ENCODE data around the gene CHRD. TPM values are rescaled to one million over a fixed set of nuclear protein-coding genes. Genes with fewer than 3 reads are reported as not detected.

The CHRD gene
- total and polyA plus RNA-seq, 9 of the 15 experiments (the other 6 are each of a cell fraction or from before 2014, with no cell fraction given): 0.11 to 1.3 (median 0.59) TPM; not detected in 3

DNA sequence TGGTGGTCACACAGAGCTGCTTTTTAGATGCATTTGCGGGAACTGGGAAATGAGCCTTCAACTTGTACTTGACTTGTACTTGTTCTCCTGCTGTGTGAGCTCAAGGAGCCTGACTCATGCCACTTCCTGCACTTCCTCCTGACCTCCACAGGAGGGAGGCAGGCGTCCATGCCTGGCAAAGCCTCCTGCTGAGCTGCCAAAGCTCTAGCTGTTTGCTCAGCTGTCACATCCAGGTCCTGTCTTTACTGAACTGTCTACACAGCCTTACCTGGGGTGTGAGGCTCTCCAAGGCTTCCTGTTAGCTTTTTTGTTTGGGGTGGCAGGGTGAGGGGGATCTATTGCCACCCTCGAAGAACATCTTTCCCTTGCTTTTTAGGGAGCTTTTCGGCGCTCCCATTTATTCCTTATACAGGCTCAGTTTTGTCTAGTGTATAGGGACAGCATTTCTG is 8.3 kb upstream of the CHRD start:
- Histone ChIP-seq H3K9me3 (replicated peaks; ENCODE audit: control insufficient read depth, insufficient read depth, low read depth, low read length) (no peaks in the 10 kb centered on the region), H3K27ac (ENCODE audit: extremely low read depth, low read depth, low read length) (no peak overlapping the region), H3K9me1 (ENCODE audit: control insufficient read depth, insufficient read depth, low read length) (no peaks in the 10 kb centered on the region), H3K9ac (ENCODE audit: insufficient read depth in 1 of 2, low read depth in 2 of 2, low read length in 2 of 2) (no peak overlapping the region), H3K4me1 (replicated peaks in 1 of 2; ENCODE audit: control insufficient read depth in 2 of 2, insufficient read depth in 2 of 2, low read length in 2 of 2) (no peaks in the 10 kb centered on the region), H3K79me2 (ENCODE audit: control insufficient read depth, insufficient read depth, low read length) (no peaks in the 10 kb centered on the region), H4K20me1 (replicated peaks; ENCODE audit: control insufficient read depth, insufficient read depth, low read length) (0 out of 2 replicates have a peak, but pooled peaks cover 7% of the 10 kb centered on the region), H3K27me3 (ENCODE audit: control insufficient read depth in 2 of 2, insufficient read depth in 2 of 2, low read length in 2 of 2) (peaks cover 2 to 4% of the 10 kb centered on the region in 2 experiments; a peak in 3 of 5 replicates), H3K4me2 (ENCODE audit: insufficient read depth, low read length) (no peak overlapping the region), H3K36me3 (ENCODE audit: control insufficient read depth, insufficient read depth, low read length) (peaks cover 33% of the 10 kb centered on the region), H2AFZ (ENCODE audit: low read depth, low read length) (no peak overlapping the region), H3K4me3 (no peak overlapping the region)
- intact Hi-C loops (cut with micrococcal nuclease) (loop anchor here (1.0 to 10.0 kb wide), 5 partner anchors 45 to 403 kb away; no protein-coding TSS in a partner anchor), in situ Hi-C loops (cut with MboI) (loop anchor here (5.0 kb wide), 2 partner anchors 46 to 96 kb away; no protein-coding TSS in a partner anchor)
- 51% methylated on average over 5 of the region's 5 CpGs for WGBS (ENCODE audit: insufficient coverage, low coverage, missing lambda C conversion rate)
- no TSS peak for BruUV-seq (replicated peaks)
- CTCF ChIA-PET (ENCODE audit: low intra/inter-chr PET ratio): interaction anchor here (0.6 to 2.2 kb wide), 6 partner anchors 97 to 177 kb away, joined by 3 to 26 read pairs (median 6); no protein-coding TSS in a partner anchor
- POLR2A ChIA-PET: interaction anchor here (0.6 to 4.1 kb wide), 19 partner anchors 9 to 532 kb away, joined by 3 to 35 read pairs (median 3); no protein-coding TSS in a partner anchor
- peak; percentile 98 for FAIRE-seq
- DNase-seq (ENCODE audit: extremely low read depth in 1 of 4, low spot score in 3 of 4): peak; percentile 73 to 89 (median 78)
- peak; percentile 96 for ATAC-seq
- TF ChIP-seq, protein P1, sequence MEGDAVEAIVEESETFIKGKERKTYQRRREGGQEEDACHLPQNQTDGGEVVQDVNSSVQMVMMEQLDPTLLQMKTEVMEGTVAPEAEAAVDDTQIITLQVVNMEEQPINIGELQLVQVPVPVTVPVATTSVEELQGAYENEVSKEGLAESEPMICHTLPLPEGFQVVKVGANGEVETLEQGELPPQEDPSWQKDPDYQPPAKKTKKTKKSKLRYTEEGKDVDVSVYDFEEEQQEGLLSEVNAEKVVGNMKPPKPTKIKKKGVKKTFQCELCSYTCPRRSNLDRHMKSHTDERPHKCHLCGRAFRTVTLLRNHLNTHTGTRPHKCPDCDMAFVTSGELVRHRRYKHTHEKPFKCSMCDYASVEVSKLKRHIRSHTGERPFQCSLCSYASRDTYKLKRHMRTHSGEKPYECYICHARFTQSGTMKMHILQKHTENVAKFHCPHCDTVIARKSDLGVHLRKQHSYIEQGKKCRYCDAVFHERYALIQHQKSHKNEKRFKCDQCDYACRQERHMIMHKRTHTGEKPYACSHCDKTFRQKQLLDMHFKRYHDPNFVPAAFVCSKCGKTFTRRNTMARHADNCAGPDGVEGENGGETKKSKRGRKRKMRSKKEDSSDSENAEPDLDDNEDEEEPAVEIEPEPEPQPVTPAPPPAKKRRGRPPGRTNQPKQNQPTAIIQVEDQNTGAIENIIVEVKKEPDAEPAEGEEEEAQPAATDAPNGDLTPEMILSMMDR (IDR thresholded peaks at IDR 0.05 in 2 of 3, conservative IDR thresholded peaks at IDR 0.05 in 1 of 3; ENCODE audit: insufficient read depth in 2 of 3, low read depth in 1 of 3, low read length in 3 of 3): peak; percentile 95 to 98 (median 97)
- TF ChIP-seq SMARCA5 (IDR thresholded peaks at IDR 0.05) (no peak), POLR2AphosphoS2 (IDR thresholded peaks at IDR 0.05; ENCODE audit: low read length) (peak; percentile 78; the same call in 1 of the 2 replicates), NR2C2 (CRISPR knock-in tag; IDR thresholded peaks at IDR 0.05) (peak; percentile 64; the same call in 1 of the 2 replicates), NR2C2 (tag; IDR thresholded peaks at IDR 0.05) (no peak), HNRNPH1 (optimal IDR thresholded peaks at IDR 0.05; ENCODE audit: low read depth, low read length) (no peak), SP1 (CRISPR knock-in tag; IDR thresholded peaks at IDR 0.05) (0 out of 2 replicates have a peak, but pooled peaks have one; percentile 48), ZFP36 (IDR thresholded peaks at IDR 0.05; ENCODE audit: low read depth, low read length, partially characterized antibody) (peak; percentile 18), CC2D1A (IDR thresholded peaks at IDR 0.05) (peak; percentile 70; the same call in 1 of the 2 replicates), TBP (optimal IDR thresholded peaks at IDR 0.05; ENCODE audit: low read depth, low read length) (peak; percentile 31), HNRNPK (IDR thresholded peaks at IDR 0.05; ENCODE audit: low read depth, low read length, poor library complexity, severe bottlenecking) (no peak), BHLHE40 (IDR thresholded peaks at IDR 0.05; ENCODE audit: low read length) (peak; percentile 23; the same call in 1 of the 2 replicates)
- TF ChIP-seq, protein P2, sequence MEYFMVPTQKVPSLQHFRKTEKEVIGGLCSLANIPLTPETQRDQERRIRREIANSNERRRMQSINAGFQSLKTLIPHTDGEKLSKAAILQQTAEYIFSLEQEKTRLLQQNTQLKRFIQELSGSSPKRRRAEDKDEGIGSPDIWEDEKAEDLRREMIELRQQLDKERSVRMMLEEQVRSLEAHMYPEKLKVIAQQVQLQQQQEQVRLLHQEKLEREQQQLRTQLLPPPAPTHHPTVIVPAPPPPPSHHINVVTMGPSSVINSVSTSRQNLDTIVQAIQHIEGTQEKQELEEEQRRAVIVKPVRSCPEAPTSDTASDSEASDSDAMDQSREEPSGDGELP (CRISPR knock-in tag; IDR thresholded peaks at IDR 0.05; ENCODE audit: borderline replicate concordance): peak; percentile 92
- TF ChIP-seq, protein P3, sequence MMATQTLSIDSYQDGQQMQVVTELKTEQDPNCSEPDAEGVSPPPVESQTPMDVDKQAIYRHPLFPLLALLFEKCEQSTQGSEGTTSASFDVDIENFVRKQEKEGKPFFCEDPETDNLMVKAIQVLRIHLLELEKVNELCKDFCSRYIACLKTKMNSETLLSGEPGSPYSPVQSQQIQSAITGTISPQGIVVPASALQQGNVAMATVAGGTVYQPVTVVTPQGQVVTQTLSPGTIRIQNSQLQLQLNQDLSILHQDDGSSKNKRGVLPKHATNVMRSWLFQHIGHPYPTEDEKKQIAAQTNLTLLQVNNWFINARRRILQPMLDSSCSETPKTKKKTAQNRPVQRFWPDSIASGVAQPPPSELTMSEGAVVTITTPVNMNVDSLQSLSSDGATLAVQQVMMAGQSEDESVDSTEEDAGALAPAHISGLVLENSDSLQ (IDR thresholded peaks at IDR 0.05): peak; percentile 55
- TF ChIP-seq, protein P4, sequence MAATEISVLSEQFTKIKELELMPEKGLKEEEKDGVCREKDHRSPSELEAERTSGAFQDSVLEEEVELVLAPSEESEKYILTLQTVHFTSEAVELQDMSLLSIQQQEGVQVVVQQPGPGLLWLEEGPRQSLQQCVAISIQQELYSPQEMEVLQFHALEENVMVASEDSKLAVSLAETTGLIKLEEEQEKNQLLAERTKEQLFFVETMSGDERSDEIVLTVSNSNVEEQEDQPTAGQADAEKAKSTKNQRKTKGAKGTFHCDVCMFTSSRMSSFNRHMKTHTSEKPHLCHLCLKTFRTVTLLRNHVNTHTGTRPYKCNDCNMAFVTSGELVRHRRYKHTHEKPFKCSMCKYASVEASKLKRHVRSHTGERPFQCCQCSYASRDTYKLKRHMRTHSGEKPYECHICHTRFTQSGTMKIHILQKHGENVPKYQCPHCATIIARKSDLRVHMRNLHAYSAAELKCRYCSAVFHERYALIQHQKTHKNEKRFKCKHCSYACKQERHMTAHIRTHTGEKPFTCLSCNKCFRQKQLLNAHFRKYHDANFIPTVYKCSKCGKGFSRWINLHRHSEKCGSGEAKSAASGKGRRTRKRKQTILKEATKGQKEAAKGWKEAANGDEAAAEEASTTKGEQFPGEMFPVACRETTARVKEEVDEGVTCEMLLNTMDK (IDR thresholded peaks at IDR 0.05; ENCODE audit: borderline replicate concordance, insufficient read depth, low read depth, low read length, poor library complexity, severe bottlenecking): no peak

Measured in K562 (cell line).